GM06990 (cell line): Measurements from ENCODE around the gene SPARC.
A peak's percentile ranks its signal among the peaks of the same experiment; 100 is the strongest.

Source experiments
- DNase-seq: peaks from one replicate; pipeline ENCODE4 v3.0.0-alpha.2; 2011; ENCODE audit not compliant: insufficient read length; ENCODE audit errors: extremely low read depth
- H3K27me3 ChIP-seq: replicated peaks from 2 replicates; pipeline ENCODE4 v1.6.0; 2011; ENCODE audit warnings: low read length; ENCODE audit not compliant: control insufficient read depth, insufficient read depth
- H3K36me3 ChIP-seq: 2 replicates; pipeline ENCODE4 v1.5.1; 2011; ENCODE audit warnings: low read length; ENCODE audit not compliant: control insufficient read depth, insufficient read depth
- H3K4me3 ChIP-seq: replicated peaks from 2 replicates; pipeline ENCODE4 v1.5.1; 2011; ENCODE audit warnings: low read depth, mild to moderate bottlenecking, control low read depth, low read length
- TF ChIP-seq, protein P1 (sequence below): IDR thresholded peaks from 2 replicates; pipeline ENCODE4 v1.5.1; 2011; ENCODE audit warnings: low read length, control low read depth, mild to moderate bottlenecking, inconsistent platforms; ENCODE audit not compliant: insufficient read depth, poor library complexity, severe bottlenecking

The SPARC gene

DNA sequence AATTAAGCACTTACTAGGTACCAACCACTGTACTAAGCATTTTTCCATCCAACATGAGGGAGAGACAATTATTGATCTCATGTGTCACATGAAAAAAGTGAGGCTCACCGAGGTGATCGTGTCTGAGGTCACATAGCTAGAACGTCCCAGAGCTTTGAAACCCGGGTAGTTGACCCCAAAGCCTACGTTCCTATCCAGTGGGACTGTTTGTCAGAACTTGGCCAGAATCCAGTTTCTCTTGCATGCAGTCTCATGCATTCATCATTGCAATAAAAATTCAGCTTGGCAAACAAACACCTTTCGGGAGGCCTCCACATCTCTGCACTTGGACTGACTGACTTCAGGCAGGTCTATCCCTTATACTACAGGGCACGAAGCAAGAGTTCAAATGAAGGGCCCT, 72.2 kb downstream of the SPARC start:
- DNase-seq: no peak

DNA sequence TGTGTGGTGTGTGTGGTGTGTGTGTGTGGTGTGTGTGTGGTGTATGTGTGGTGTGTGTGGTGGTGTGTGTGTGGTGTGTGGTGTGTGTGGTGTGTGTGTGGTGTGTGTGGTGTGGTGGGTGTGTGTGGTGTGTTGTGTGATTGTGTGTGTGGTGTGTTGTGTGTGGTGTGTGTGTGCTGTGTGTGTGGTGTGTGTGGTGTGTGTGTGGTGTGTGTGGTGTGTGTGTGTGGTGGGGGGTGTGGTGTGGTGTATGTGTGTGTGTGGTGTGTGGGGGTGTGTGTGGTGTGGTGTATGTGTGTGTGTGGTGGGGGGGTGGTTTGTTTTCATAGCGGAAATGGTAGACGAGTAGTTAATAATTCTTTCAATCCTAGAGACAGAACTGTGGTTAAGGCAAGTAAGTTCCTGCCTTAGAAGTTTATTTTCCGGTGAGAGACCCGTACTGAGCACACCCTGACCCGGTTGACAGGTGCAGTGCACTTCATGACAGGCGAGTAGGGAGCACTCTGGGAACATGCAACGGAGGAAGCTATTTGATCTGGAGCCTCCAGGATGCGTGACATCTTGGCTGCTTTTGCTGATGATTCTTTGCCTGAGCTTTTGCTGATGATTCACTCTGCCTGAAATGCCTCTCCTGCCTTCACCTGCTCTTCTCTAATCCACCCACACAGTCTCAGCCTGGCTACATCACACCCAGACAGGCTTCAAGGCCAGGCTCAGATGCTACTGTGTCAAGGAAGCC, 73.9 kb downstream of the SPARC start:
- TF ChIP-seq, protein P1, sequence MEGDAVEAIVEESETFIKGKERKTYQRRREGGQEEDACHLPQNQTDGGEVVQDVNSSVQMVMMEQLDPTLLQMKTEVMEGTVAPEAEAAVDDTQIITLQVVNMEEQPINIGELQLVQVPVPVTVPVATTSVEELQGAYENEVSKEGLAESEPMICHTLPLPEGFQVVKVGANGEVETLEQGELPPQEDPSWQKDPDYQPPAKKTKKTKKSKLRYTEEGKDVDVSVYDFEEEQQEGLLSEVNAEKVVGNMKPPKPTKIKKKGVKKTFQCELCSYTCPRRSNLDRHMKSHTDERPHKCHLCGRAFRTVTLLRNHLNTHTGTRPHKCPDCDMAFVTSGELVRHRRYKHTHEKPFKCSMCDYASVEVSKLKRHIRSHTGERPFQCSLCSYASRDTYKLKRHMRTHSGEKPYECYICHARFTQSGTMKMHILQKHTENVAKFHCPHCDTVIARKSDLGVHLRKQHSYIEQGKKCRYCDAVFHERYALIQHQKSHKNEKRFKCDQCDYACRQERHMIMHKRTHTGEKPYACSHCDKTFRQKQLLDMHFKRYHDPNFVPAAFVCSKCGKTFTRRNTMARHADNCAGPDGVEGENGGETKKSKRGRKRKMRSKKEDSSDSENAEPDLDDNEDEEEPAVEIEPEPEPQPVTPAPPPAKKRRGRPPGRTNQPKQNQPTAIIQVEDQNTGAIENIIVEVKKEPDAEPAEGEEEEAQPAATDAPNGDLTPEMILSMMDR: no peak
- peak; percentile 37 for DNase-seq
- Histone ChIP-seq H3K36me3 (no peaks in the 10 kb centered on the region), H3K4me3 (no peak overlapping the region), H3K27me3 (no peaks in the 10 kb centered on the region; the same call in 1 of the 2 replicates)

More for the DNA sequence above, 72.2 kb downstream of the SPARC start:
- TF ChIP-seq, protein P1: no peak
- Histone ChIP-seq H3K36me3 (no peaks in the 10 kb centered on the region), H3K4me3 (no peak overlapping the region), H3K27me3 (no peaks in the 10 kb centered on the region; the same call in 1 of the 2 replicates)

DNA sequence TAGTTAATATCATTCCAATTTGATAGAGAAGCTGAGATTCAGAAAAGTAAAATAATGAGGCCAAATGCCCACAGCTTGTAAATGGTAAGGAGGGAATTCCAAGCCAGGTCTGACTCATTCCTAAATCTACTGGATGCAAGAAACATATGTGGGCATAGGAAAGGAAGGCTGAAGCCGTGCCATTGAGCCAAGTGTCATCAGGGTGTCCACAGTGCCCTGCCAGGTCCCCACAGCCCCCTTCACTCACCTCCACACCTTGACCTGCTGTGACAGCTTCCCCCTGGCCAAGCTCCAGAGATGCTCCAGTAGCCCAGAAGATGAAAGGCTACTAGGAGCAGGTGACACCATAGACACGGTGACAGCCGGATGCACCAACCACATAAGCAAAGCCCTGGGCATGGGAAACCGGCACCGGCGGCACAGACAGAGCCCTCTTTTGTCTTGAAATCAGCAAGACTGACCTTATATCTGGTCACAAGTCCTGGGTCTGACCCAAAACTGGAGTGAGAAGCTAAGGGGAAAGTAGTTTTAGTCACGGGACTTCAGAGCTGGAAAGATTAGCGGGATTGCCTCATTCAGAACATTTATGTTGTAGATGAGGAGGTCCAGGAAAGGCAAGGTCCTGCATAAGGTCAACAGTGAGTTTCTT, 75.5 kb downstream of the SPARC start:
- H3K27me3 ChIP-seq: no peaks in the 10 kb centered on the region; the same call in none of the 2 replicates

More for the DNA sequence above, 75.5 kb downstream of the SPARC start:
- Histone ChIP-seq H3K4me3 (no peak overlapping the region), H3K36me3 (no peaks in the 10 kb centered on the region)
- TF ChIP-seq, protein P1: no peak
- DNase-seq: no peak
